ENCODE measurements around the gene SH3TC1.

SH3TC1 gene

DNA sequence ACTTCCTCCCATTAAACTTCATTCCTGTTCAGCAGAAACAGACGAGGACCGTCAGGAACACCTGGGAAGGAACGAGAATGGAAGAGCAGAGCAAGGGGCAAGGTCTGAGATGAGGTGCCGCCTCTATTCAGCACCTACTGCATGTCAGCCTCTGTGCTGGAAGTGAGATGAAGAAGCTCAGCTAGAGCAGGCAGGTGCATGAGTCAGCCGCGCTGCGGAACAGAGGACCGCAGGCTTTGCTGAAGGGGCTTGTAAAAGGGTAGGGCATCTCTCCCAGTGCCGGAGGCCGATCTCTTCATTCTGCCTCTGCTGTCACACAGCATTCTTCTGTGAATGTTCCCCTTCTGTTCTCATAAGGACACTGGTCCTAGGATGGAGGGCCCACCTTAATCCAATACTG is 34.4 kb upstream of the SH3TC1 start:
- no peak for DNase-seq (ENCODE audit: low read depth)
- H3K4me3 ChIP-seq (ENCODE audit: low read depth, low read length): no peak overlapping the region
- TF ChIP-seq POLR2A (IDR thresholded peaks at IDR 0.05; ENCODE audit: extremely low read depth, insufficient read length): no peak
- TF ChIP-seq MYC (IDR thresholded peaks at IDR 0.05; ENCODE audit: low read depth, low read length): no peak
- TF ChIP-seq, protein P1, sequence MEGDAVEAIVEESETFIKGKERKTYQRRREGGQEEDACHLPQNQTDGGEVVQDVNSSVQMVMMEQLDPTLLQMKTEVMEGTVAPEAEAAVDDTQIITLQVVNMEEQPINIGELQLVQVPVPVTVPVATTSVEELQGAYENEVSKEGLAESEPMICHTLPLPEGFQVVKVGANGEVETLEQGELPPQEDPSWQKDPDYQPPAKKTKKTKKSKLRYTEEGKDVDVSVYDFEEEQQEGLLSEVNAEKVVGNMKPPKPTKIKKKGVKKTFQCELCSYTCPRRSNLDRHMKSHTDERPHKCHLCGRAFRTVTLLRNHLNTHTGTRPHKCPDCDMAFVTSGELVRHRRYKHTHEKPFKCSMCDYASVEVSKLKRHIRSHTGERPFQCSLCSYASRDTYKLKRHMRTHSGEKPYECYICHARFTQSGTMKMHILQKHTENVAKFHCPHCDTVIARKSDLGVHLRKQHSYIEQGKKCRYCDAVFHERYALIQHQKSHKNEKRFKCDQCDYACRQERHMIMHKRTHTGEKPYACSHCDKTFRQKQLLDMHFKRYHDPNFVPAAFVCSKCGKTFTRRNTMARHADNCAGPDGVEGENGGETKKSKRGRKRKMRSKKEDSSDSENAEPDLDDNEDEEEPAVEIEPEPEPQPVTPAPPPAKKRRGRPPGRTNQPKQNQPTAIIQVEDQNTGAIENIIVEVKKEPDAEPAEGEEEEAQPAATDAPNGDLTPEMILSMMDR (IDR thresholded peaks at IDR 0.05; ENCODE audit: low read depth, low read length): no peak
- TF ChIP-seq, protein P2, sequence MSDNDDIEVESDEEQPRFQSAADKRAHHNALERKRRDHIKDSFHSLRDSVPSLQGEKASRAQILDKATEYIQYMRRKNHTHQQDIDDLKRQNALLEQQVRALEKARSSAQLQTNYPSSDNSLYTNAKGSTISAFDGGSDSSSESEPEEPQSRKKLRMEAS (IDR thresholded peaks at IDR 0.05; ENCODE audit: low read depth, low read length): no peak

DNA sequence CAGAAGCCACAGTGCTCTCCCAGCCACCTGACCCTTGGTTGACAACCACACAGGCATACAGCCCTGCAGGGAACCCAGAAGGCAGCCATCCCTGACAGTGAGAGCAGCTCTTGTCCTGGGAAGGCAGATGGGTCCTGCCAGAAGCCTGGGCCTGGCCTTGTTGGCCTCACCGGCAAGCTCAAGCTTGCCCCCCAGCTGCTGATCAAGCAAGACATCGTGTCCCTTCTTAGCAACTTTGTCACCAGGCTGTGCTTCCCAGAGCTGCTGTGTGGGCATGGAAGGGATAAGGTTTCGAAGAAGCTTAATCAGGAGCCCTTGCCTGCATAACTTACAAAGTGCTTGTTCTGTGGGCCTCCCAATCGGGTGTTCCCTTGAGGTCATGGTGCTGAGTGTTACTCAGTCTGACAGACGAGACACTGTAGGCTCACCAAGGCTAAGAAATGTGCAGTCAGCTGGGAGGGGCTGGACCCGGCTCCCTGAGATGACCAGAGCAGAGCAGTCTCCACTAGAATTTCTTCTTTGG is 33.7 kb upstream of the SH3TC1 start:
- TF ChIP-seq POLR2A (IDR thresholded peaks at IDR 0.05; ENCODE audit: extremely low read depth, insufficient read length): no peak
- TF ChIP-seq, protein P2 (IDR thresholded peaks at IDR 0.05; ENCODE audit: low read depth, low read length): no peak
- TF ChIP-seq MYC (IDR thresholded peaks at IDR 0.05; ENCODE audit: low read depth, low read length): no peak
- TF ChIP-seq, protein P1 (IDR thresholded peaks at IDR 0.05; ENCODE audit: low read depth, low read length): no peak
- no peak for DNase-seq (ENCODE audit: low read depth)
- H3K4me3 ChIP-seq (ENCODE audit: low read depth, low read length): no peak overlapping the region

DNA sequence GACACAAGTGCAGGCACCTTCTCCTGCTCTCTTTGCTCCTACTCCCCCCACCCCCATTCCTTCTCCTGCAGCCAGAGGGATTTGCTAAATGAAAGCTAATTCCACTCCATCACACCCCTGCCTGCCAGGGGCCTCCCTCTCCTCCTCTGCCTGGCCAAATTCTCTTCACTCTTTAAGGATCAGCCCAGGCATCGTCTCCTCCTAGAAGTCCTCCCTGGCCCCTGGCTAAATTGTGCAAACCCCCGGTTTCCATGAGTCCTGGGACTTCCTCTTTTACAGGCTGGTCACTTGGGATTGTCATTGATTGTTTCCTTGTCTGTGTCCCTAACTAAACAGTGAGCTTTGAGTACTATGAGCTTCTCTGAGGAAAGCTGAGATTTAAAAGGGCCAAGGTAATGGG is 31.8 kb upstream of the SH3TC1 start:
- TF ChIP-seq, protein P1 (IDR thresholded peaks at IDR 0.05; ENCODE audit: low read depth, low read length): no peak
- no peak for TF ChIP-seq MYC (IDR thresholded peaks at IDR 0.05; ENCODE audit: low read depth, low read length)
- no peak for TF ChIP-seq POLR2A (IDR thresholded peaks at IDR 0.05; ENCODE audit: extremely low read depth, insufficient read length)
- TF ChIP-seq, protein P2 (IDR thresholded peaks at IDR 0.05; ENCODE audit: low read depth, low read length): no peak
- no peak overlapping the region for H3K4me3 ChIP-seq (ENCODE audit: low read depth, low read length)
- DNase-seq (ENCODE audit: low read depth): peak; percentile 56

DNA sequence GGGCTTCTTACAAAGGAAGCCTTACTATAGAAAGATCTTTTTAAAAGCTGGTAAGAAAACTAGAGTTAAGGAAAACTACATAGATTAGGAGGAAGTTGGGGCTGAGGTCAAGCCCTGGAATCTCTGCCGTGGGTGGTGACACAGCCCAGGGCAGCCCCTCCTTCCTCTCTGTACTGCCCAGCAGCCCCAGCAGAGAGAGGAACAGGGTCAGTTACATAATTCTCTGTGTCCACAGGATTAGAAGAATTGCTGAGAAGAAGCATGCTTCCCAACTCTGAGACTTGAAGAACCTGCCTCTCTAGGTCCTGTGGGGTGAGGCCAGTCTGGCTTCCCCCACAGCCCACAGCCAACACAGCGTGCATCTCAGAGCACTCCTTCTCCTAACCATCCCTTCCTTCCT is 31.3 kb upstream of the SH3TC1 start:
- no peak overlapping the region for H3K4me3 ChIP-seq (ENCODE audit: low read depth, low read length)
- TF ChIP-seq MYC (IDR thresholded peaks at IDR 0.05; ENCODE audit: low read depth, low read length) (no peak), POLR2A (IDR thresholded peaks at IDR 0.05; ENCODE audit: extremely low read depth, insufficient read length) (no peak)
- TF ChIP-seq, protein P1 (IDR thresholded peaks at IDR 0.05; ENCODE audit: low read depth, low read length): no peak
- TF ChIP-seq, protein P2 (IDR thresholded peaks at IDR 0.05; ENCODE audit: low read depth, low read length): no peak
- no peak for DNase-seq (ENCODE audit: low read depth)

DNA sequence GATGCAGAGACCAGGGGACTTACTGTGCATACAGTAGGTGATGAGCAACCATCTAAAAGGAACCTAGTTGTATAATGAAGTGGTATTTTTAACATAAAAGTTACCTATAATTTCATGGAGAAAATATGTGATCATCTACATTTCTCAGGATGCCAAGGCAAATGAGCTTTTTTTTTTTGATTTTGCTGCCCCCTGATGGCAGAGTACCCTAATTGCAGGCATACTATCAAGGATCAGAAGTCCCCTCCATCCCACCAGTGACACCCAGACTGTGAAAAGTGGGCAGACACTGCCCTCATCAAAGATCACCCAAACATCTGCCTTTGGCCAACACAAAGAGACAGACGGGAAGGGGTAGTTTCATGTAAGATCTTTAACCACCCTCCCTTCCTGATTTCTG is 30.9 kb upstream of the SH3TC1 start:
- TF ChIP-seq, protein P2 (IDR thresholded peaks at IDR 0.05; ENCODE audit: low read depth, low read length): no peak
- TF ChIP-seq, protein P1 (IDR thresholded peaks at IDR 0.05; ENCODE audit: low read depth, low read length): peak; percentile 75
- no peak for DNase-seq (ENCODE audit: low read depth)
- H3K4me3 ChIP-seq (ENCODE audit: low read depth, low read length): no peak overlapping the region
